Ecto neural progenitor cell (in vitro differentiated cells): ENCODE measurements around the gene RUBCNL.
"Not testable (repeated sequence)": the region's sequence is repeated elsewhere in the genome, so short reads cannot be mapped to it uniquely, and the experiment has no call there.

Source experiments
- DNase-seq: peaks from one replicate; pipeline ENCODE4 v3.0.0-alpha.2; 2018; ENCODE audit warnings: low spot score

Gene RUBCNL, protein sequence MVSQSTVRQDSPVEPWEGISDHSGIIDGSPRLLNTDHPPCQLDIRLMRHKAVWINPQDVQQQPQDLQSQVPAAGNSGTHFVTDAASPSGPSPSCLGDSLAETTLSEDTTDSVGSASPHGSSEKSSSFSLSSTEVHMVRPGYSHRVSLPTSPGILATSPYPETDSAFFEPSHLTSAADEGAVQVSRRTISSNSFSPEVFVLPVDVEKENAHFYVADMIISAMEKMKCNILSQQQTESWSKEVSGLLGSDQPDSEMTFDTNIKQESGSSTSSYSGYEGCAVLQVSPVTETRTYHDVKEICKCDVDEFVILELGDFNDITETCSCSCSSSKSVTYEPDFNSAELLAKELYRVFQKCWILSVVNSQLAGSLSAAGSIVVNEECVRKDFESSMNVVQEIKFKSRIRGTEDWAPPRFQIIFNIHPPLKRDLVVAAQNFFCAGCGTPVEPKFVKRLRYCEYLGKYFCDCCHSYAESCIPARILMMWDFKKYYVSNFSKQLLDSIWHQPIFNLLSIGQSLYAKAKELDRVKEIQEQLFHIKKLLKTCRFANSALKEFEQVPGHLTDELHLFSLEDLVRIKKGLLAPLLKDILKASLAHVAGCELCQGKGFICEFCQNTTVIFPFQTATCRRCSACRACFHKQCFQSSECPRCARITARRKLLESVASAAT

DNA sequence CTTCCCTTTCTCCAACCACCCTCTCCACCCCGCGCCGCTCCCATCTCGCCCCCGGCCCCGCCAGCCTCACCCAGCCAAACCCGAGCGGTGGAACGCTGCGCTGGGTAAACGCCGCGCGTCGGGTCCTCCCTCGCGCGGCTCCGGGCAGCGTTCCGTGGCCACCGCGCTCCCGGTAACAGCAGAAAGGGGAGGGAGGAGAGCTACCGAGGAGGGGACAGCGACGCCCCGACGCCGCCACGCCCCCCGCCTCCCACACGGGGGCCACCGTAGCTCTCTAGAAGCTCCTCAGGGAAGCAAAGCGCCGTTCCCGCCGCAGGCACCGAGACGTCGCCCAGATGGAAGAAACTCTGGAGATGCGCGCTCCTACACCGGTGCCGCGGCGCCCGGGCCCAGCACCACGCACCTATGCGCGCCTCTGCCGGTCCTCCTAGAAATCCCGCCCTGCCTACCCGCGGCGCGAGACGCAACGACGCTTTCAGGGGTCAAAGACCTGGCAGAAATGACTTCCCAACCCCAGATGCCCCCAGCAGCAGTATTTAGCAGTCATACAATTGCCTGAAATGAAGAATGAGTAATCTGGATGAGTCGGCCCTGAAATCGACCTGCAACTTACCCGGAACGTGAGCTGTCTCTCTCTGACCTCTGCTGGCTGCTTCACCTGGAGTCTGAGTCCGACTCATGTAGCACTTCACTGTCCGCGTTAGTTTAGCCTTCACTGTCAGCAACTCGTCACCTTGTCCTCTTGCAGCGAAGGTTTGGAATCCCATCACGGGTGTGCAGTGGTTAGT lies at the start of gene RUBCNL:
Gene RUBCNL (minus strand): TSS at position 189 of the 788 bp plus-strand sequence. CDS start 14,777 bp downstream, outside the sequence.
- peak; percentile 74 for DNase-seq

- DNase-seq = not testable (repeated sequence)
These were observed 42.5 kb upstream of the RUBCNL start for GRCh38 chr13:46429558-46429957.

- DNase-seq = no peak
These were observed 18.4 kb upstream of the RUBCNL start for GRCh38 chr13:46405457-46405856.

DNA sequence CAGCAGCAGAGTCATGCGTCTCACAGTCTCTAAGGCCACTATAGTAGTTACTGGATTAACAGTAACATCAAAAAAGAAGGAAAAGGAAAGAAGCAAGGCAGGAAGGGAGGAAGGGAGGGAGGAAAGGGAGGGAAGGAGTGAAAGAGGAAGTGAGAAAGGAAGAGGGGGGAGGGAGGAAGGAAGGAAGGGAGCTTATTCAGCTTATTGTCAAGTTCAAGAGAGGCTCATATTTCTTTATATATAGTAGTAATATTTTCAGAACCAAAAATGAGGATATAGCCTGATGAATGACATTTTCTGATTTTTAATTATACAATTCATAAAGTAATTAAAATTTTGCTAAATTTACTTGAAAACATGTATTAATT lies 17.7 kb upstream of the RUBCNL start:
- DNase-seq = no peak

DNA sequence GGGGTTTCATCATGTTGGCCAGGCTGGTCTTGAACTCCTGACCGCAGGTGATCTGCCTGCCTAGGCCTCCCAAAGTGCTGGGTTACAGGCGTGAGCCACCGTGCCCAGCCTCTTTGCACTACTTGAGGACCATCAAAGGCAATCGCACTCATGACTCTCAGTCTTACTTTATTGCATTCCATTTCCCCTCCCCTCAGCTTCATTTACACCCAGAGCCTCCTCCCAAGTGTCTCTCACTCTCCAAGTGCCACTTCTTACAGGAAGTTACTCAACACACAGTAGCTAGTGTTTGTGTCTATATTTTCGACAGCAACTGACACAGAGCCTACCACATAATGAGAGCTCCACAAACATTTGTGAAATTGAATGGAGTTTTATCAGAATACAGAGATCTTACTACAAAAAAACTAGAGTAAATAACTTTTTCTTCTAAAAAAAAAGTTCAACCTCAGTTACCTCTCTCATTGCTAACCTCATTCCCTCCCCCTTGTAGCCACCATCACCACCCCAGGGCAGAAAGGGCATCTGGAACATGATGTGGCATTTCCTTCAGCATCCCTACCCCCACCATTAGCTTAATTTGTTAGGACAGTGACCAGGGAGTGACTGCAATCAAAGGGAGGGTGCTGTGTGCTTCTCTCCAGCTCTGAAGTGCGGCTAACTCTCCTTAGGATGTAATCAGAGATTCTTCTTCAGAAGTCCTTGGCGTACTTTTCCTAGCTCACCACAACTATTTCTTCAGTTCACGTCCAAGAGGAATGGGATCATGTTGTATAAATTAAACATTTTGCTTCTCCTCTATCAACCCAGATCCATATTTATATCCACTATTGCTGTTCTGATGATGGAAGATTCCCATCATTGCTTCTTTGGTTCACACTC lies 17.0 kb upstream of the RUBCNL start:
- no peak for DNase-seq

GRCh38 chr13:46402178-46402577 lies 15.1 kb upstream of the RUBCNL start:
- no peak for DNase-seq

- DNase-seq = no peak
These were observed 14.4 kb upstream of the RUBCNL start for GRCh38 chr13:46401432-46401831.

DNA sequence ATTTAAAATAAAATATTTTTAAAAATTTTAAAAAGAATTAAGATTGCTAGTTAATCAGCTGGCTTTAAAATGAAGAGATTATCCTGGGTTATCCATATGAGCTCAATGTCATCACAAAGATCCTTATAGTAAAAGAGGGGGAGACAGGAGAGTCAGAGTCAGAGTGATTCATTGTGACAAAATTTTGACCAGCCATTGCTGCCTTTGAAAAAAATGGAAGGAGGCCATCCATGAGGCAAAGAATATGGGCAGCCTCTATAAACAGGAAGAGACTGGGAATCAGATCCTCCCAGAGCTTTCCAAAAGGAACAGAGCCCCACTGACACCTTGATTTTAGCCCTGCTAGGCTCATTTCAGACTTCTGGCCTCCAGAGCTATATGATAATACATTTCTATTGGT lies 9.3 kb upstream of the RUBCNL start:
- DNase-seq = no peak

- no peak for DNase-seq
These were observed 5.9 kb upstream of the RUBCNL start for GRCh38 chr13:46392967-46393366.

GRCh38 chr13:46389457-46390451 lies 2.7 kb upstream of the RUBCNL start:
- DNase-seq = no peak

GRCh38 chr13:46388846-46389245 lies 1.8 kb upstream of the RUBCNL start:
- DNase-seq = no peak

GRCh38 chr13:46388308-46388707 lies 1.3 kb upstream of the RUBCNL start:
- no peak for DNase-seq

DNA sequence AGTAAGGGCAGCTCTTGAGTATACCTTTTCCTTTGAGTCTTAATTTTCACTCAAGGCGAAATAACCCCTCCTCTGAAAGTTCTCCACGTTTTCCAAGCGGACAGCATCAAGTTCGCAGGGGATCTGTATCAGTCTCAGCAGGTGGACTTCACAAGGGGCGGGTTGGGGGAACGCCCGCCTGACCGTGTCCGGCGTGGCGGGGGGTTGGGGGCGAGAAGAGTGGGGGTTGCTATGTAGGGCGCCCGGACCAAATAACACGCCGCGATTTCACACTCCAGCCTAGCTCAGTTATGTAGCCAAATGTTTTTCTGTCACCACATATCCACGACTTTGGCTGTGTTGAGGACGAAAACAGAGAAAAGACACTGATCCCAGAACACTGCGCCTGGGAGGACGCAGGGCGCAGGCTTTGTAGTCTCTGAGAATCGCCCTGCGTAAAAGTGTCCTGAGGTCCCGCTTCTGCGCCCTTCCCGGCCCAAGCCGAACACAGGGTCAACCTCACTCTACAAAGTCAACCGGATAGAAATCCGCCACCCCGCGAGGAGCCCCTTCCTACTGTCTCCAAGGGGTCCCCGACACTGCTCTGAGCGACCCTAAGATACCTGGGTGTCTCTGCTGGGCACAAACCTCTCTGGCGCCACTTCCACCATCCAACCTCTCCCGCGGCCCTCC lies 524 bp downstream of the RUBCNL start:
- no peak for DNase-seq

- DNase-seq = no peak
These were observed 1.1 kb downstream of the RUBCNL start for GRCh38 chr13:46385946-46386345.

GRCh38 chr13:46383383-46383782 lies 3.7 kb downstream of the RUBCNL start:
- no peak for DNase-seq

DNA sequence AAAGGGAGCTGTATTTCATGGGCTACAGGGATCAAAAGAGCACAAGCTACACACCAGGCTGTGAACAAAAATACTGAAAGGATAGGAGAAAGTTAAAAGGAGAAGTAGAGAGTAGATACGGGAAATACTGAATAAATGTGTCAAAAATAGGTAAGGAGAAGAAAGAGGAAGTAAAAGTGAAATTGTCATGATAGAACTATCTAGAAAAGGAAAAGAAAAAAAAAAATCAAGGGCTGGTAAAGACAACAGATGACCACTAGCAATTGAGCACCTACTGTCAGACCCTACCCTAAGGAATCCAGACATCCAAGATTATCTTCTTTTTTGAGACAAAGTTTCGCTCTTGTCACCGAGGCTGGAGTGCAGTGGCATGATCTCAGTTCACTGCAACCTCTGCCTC lies 4.8 kb downstream of the RUBCNL start:
- DNase-seq = no peak

GRCh38 chr13:46380242-46380641 lies 6.8 kb downstream of the RUBCNL start:
- no peak for DNase-seq

DNA sequence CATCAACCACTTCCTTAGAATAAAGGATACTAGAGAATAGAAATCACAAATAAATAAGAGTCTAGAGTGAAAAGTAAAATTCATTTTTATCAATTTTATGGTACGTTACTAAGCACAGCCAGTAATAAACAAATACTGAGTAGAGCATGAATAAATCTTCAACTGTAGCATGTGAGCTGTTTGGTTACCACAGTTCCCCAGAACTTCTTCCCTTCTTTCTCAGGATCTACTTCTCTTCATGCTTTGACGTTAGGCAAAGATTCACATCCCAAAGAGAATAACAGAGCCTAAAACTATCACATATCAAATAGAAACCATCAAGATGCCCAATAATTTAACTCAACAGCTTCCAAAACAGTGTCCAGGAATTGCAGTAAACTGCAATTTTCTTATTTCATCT lies 7.4 kb downstream of the RUBCNL start:
- no peak for DNase-seq

DNA sequence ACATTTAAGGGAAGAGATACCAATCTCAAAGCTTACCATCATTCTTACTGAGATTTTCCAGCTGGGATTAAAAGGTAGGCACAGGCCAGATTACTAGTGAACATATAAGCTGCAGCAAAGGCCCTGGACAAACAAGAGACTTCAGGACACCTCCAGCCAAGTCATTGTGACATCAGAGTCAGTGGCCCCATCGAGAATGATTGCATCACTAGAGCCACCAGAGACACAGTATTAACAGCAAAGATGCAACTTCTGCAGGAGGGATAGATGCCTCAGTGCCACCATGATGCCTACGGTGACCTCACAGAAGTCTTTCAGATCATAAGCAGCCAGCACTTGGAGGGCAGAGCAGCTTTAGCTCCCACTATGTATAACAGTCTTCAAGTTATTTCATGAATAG lies 8.6 kb downstream of the RUBCNL start:
- no peak for DNase-seq

DNA sequence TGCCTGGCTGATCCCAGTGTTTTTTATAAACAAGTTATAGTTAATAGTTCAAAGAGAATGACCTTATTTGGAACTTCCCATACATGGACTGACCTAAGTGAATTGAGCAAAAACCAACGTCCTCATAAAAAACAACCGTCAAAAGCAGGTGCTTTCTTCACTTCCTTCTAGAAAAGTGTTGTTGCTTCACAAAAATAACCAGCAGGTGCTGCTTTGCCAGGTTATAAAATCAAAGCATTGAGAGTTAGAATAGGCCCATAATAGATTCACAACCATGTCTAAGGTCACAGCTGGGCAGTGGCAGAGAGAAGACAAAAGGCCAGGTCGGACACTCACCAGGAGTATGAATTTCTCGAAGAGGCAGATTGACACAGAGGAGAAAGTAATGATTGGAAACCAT lies 9.5 kb downstream of the RUBCNL start:
- DNase-seq = no peak
